Measurements from ENCODE around the gene GLB1L. TPM values are rescaled to one million over a fixed set of nuclear protein-coding genes. Genes with fewer than 3 reads are reported as not detected.

GLB1L gene
- total RNA-seq, 1 donor from 2014 or later: 5.1 TPM

GRCh38 chr2:219228041-219228910 lies 17.0 kb downstream of the GLB1L start:
- no peak for DNase-seq (ENCODE audit: extremely low read depth, low read depth, low spot score)

GRCh38 chr2:219225350-219225749 lies 19.9 kb downstream of the GLB1L start:
- no peak for DNase-seq (ENCODE audit: extremely low read depth, low read depth, low spot score)

- DNase-seq (ENCODE audit: extremely low read depth, low read depth, low spot score): no peak
Observed at GRCh38 chr2:219223831-219224610, 21.2 kb downstream of the GLB1L start.

- no peak for DNase-seq (ENCODE audit: extremely low read depth, low read depth, low spot score)
Observed at GRCh38 chr2:219221957-219222518, 23.2 kb downstream of the GLB1L start.

- DNase-seq (ENCODE audit: extremely low read depth, low read depth, low spot score): no peak
Observed at GRCh38 chr2:219220652-219221402, 24.4 kb downstream of the GLB1L start.

- DNase-seq (ENCODE audit: extremely low read depth, low read depth, low spot score): no peak
Observed at GRCh38 chr2:219219784-219220532, 25.3 kb downstream of the GLB1L start.

- DNase-seq (ENCODE audit: extremely low read depth, low read depth, low spot score): no peak
Observed at GRCh38 chr2:219218732-219219701, 26.2 kb downstream of the GLB1L start, which contains the start of gene ABCB6. Gene ABCB6, minus strand, starts transcription at chr2:219218958. Its CDS starts 285 bp downstream, at chr2:219218673.

GRCh38 chr2:219218217-219218731 lies 27.0 kb downstream of the GLB1L start:
- no peak for DNase-seq (ENCODE audit: extremely low read depth, low read depth, low spot score)

- DNase-seq (ENCODE audit: extremely low read depth, low read depth, low spot score): no peak
Observed at GRCh38 chr2:219216535-219216915, 28.7 kb downstream of the GLB1L start.

- DNase-seq (ENCODE audit: extremely low read depth, low read depth, low spot score): no peak
Observed at GRCh38 chr2:219215871-219216534, 29.2 kb downstream of the GLB1L start.

- no peak for DNase-seq (ENCODE audit: extremely low read depth, low read depth, low spot score)
Observed at GRCh38 chr2:219214786-219215185, 30.5 kb downstream of the GLB1L start.

- no peak for DNase-seq (ENCODE audit: extremely low read depth, low read depth, low spot score)
Observed at GRCh38 chr2:219214141-219214540, 31.1 kb downstream of the GLB1L start.

GRCh38 chr2:219213486-219214071 lies 31.7 kb downstream of the GLB1L start:
- DNase-seq (ENCODE audit: extremely low read depth, low read depth, low spot score): no peak

- no peak for DNase-seq (ENCODE audit: extremely low read depth, low read depth, low spot score)
Observed at GRCh38 chr2:219213026-219213415, 32.2 kb downstream of the GLB1L start.

GRCh38 chr2:219210886-219211362 lies 34.3 kb downstream of the GLB1L start:
- no peak for DNase-seq (ENCODE audit: extremely low read depth, low read depth, low spot score)

GRCh38 chr2:219210196-219210885 lies 34.9 kb downstream of the GLB1L start:
- DNase-seq (ENCODE audit: extremely low read depth, low read depth, low spot score): no peak
